Fibroblast of lung (primary cell): ENCODE data around the gene GAL3ST2.

Experiments used
- CTCF ChIP-seq, 2 donors: IDR thresholded peaks in 1 of 2; conservative IDR thresholded peaks in 1 of 2; 1 replicate in 1 of 2; 2 replicates in 1 of 2; pipeline ENCODE4 v1.5.1; 2011 to 2012; ENCODE audit warnings: low read length in 2 of 2, control low read depth in 1 of 2, inconsistent platforms in 1 of 2, low read depth in 1 of 2, mild to moderate bottlenecking in 1 of 2
- EZH2 ChIP-seq: IDR thresholded peaks from 2 replicates; pipeline ENCODE4 v1.5.1; 2012; ENCODE audit warnings: low read length, control low read depth, mild to moderate bottlenecking; ENCODE audit errors: missing control alignments

- TF ChIP-seq CTCF (conservative IDR thresholded peaks at IDR 0.05 in 1 of 2, IDR thresholded peaks at IDR 0.05 in 1 of 2; ENCODE audit: low read depth in 1 of 2, low read length in 2 of 2): no peak
- TF ChIP-seq EZH2: no peak
Observed at GRCh38 chr2:241774419-241775222, 2.0 kb upstream of the GAL3ST2 start.
